A549 (cell line): Measurements from ENCODE around the gene MGAT5. TPM values are rescaled to one million over a fixed set of nuclear protein-coding genes. Genes with fewer than 3 reads are reported as not detected.
A peak's percentile ranks its signal among the peaks of the same experiment; 100 is the strongest.

ENCODE experiments used
- ATAC-seq, 2 experiments: fragments of 200-7000 bp in 1 of 2; fragments of >200 bp in 1 of 2; cut with Nextera tagmentation in 1 of 2; cut with Tn5 transposase in 1 of 2; 3 replicates each; pipeline versions ENCODE4 v1.8.0 to v1.9.1; 2018 to 2020; ENCODE audit warnings: mild to moderate bottlenecking in 1 of 2, moderate library complexity in 1 of 2
- CTCF ChIA-PET: fragments of 300-600 bp; sonication (Branson Sonifier 250); formaldehyde crosslinking; extraction: SDS; loops from one replicate; lab custom pipeline; 2021; ENCODE audit warnings: antibody characterized with exemption, inconsistent platforms; lab: Yijun Ruan, JAX
- POLR2A ChIA-PET: fragments of 350-600 bp; formaldehyde crosslinking; extraction: SDS; loops from one replicate; lab custom pipeline; 2021; ENCODE audit warnings: antibody characterized with exemption, inconsistent platforms; lab: Yijun Ruan, JAX
- DNase-seq, 2 experiments: peaks; one replicate each; pipeline versions ENCODE4 v3.0.0 to v3.0.0-alpha.2; 2011 to 2016; ENCODE audit warnings: low read depth in 1 of 2, low spot score in 1 of 2
- FAIRE-seq: peaks from 2 replicates; lab custom pipeline; 2011; peaks lifted over from hg19 to GRCh38; lab: Jason Lieb, UNC
- H3K27ac ChIP-seq, 2 experiments: fragments of >200 bp; sonication (Bioruptor Twin); formaldehyde crosslinking; 3 replicates each; pipeline ENCODE4 v1.5.1; 2016 to 2017
- H3K4me1 ChIP-seq: fragments of >200 bp; sonication (Bioruptor Twin); formaldehyde crosslinking; 3 replicates; pipeline ENCODE4 v1.6.1; 2016
- H3K4me2 ChIP-seq: fragments of >200 bp; sonication (Bioruptor Twin); formaldehyde crosslinking; 3 replicates; pipeline ENCODE4 v1.6.1; 2016
- H3K4me3 ChIP-seq: fragments of >200 bp; sonication (Bioruptor Twin); formaldehyde crosslinking; 3 replicates; pipeline ENCODE4 v1.5.1; 2016
- H3K9me3 ChIP-seq: fragments of >200 bp; sonication (Bioruptor Twin); formaldehyde crosslinking; 3 replicates; pipeline ENCODE4 v1.6.1; 2016
- CEBPB ChIP-seq, 2 experiments: fragments of >200 bp in 1 of 2; sonication (Bioruptor Twin) in 1 of 2; formaldehyde crosslinking in 1 of 2; IDR thresholded peaks; 2 replicates each; pipeline ENCODE4 v1.6.1; 2012 to 2016
- CHD4 ChIP-seq: fragments of 200-600 bp; sonication (generic); IDR thresholded peaks from 2 replicates; pipeline ENCODE4 v1.6.1; 2016; ENCODE audit warnings: antibody characterized with exemption, mild to moderate bottlenecking, borderline replicate concordance
- EHF ChIP-seq: fragments of 250-450 bp; sonication (Bioruptor Pico); IDR thresholded peaks from 2 replicates; pipeline ENCODE4 v1.5.0; 2020; ENCODE audit warnings: mild to moderate bottlenecking
- EP300 ChIP-seq, 2 experiments: fragments of >200 bp; sonication (Bioruptor Twin); formaldehyde crosslinking; IDR thresholded peaks; 2 replicates in 1 of 2; 3 replicates in 1 of 2; pipeline ENCODE4 v1.6.1; 2016 to 2017
- FOSL2 ChIP-seq, 2 experiments: fragments of 450-650 bp in 1 of 2; fragments of >200 bp in 1 of 2; sonication (Bioruptor Twin) in 1 of 2; formaldehyde crosslinking; IDR thresholded peaks; 2 replicates each; pipeline versions ENCODE4 v1.5.0 to v1.6.1; 2016 to 2020; ENCODE audit warnings: mild to moderate bottlenecking in 1 of 2, moderate library complexity in 1 of 2
- FOXS1 ChIP-seq: fragments of 250-450 bp; sonication (Bioruptor Pico); IDR thresholded peaks from 2 replicates; pipeline ENCODE4 v1.5.0; 2020; ENCODE audit warnings: mild to moderate bottlenecking, moderate library complexity
- HEYL ChIP-seq: fragments of 250-450 bp; sonication (Bioruptor Pico); IDR thresholded peaks from 2 replicates; pipeline ENCODE4 v1.8.0; 2021; ENCODE audit warnings: mild to moderate bottlenecking, moderate library complexity
- HOXB5 ChIP-seq: fragments of 250-450 bp; sonication (Bioruptor Pico); IDR thresholded peaks from 2 replicates; pipeline ENCODE4 v1.5.0; 2020; ENCODE audit warnings: mild to moderate bottlenecking, moderate library complexity
- JUN ChIP-seq, 2 experiments: fragments of >200 bp; sonication (Bioruptor Twin); formaldehyde crosslinking; IDR thresholded peaks; 2 replicates in 1 of 2; 3 replicates in 1 of 2; pipeline ENCODE4 v1.6.1; 2016 to 2017
- MYC ChIP-seq: IDR thresholded peaks from 2 replicates; pipeline ENCODE4 v1.6.1; 2012; ENCODE audit warnings: mild to moderate bottlenecking, inconsistent platforms, low read length, improper control_type of control experiment, borderline replicate concordance
- NPAS2 ChIP-seq: fragments of 250-450 bp; sonication (Bioruptor Pico); IDR thresholded peaks from 2 replicates; pipeline ENCODE4 v1.8.0; 2022; ENCODE audit warnings: mild to moderate bottlenecking, moderate library complexity, borderline replicate concordance
- RFX5 ChIP-seq: fragments of 450-650 bp; IDR thresholded peaks from 2 replicates; pipeline ENCODE4 v1.7.1; 2014; ENCODE audit warnings: antibody characterized with exemption, mild to moderate bottlenecking, moderate library complexity
- RNF2 ChIP-seq: fragments of 200-600 bp; sonication (generic); IDR thresholded peaks from 2 replicates; pipeline ENCODE4 v1.6.1; 2016; ENCODE audit warnings: low read depth, mild to moderate bottlenecking, antibody characterized with exemption, moderate library complexity, borderline replicate concordance
- SMC3 ChIP-seq: fragments of >200 bp; sonication (Bioruptor Twin); formaldehyde crosslinking; IDR thresholded peaks from 3 replicates; pipeline ENCODE4 v1.6.1; 2018; ENCODE audit warnings: inconsistent platforms
- TFCP2L1 ChIP-seq: fragments of 250-450 bp; sonication (Bioruptor Pico); IDR thresholded peaks from 2 replicates; pipeline ENCODE4 v1.5.0; 2021; ENCODE audit warnings: mild to moderate bottlenecking
- ZFP36 ChIP-seq: fragments of 450-650 bp; IDR thresholded peaks from 2 replicates; pipeline ENCODE4 v1.6.1; 2014; ENCODE audit warnings: borderline replicate concordance; ENCODE audit not compliant: partially characterized antibody
- ZSCAN20 ChIP-seq: fragments of 250-450 bp; sonication (Bioruptor Pico); IDR thresholded peaks from 2 replicates; pipeline ENCODE4 v1.8.0; 2022; ENCODE audit warnings: mild to moderate bottlenecking, moderate library complexity
- WGBS: methylation state at CpG from one replicate; pipeline ENCODE4 v1.1.6; 2017; ENCODE audit errors: missing lambda C conversion rate; 5-methylcytosine and 5-hydroxymethylcytosine counted together
- polyA plus RNA-seq, 4 experiments: library from polyadenylated mRNA; depleted of rRNA in 3 of 4; stranded (reverse); fragments of >200 nt; fragmentation: RNase III in 1 of 4; extraction: RNeasy Plus Mini Kit Qiagen cat#74134 plus additional on column Dnase treatment in 1 of 4; gene quantifications; 2 replicates in 3 of 4; 3 replicates in 1 of 4; pipeline ENCODE4 v1.2.3, GENCODE V29; 2011 to 2017
- TF ChIP-seq, protein P1 (sequence below): fragments of 250-450 bp; sonication (Bioruptor Pico); IDR thresholded peaks from 2 replicates; pipeline ENCODE4 v1.5.0; 2020; ENCODE audit warnings: low read depth, mild to moderate bottlenecking, moderate library complexity
- TF ChIP-seq, protein P2 (sequence below): fragments of 250-450 bp; sonication (Bioruptor Pico); IDR thresholded peaks from 2 replicates; pipeline ENCODE4 v1.5.0; 2021; ENCODE audit warnings: mild to moderate bottlenecking, moderate library complexity, borderline replicate concordance
- TF ChIP-seq, protein P3 (sequence below): fragments of 200-600 bp; sonication (generic); IDR thresholded peaks from 2 replicates; pipeline ENCODE4 v1.6.1; 2016; ENCODE audit warnings: antibody characterized with exemption, mild to moderate bottlenecking, moderate library complexity
- TF ChIP-seq, protein P4 (sequence below): IDR thresholded peaks from 2 replicates; pipeline ENCODE4 v1.6.1; 2012
- TF ChIP-seq, protein P5 (sequence below): fragments of >200 bp; sonication (Bioruptor Twin); formaldehyde crosslinking; IDR thresholded peaks from 2 replicates; pipeline ENCODE4 v1.6.1; 2016

Gene MGAT5
- polyA plus RNA-seq, 2 of the 4 experiments (the other 2 are of a cell fraction), result 13.2 to 17.1 TPM

DNA sequence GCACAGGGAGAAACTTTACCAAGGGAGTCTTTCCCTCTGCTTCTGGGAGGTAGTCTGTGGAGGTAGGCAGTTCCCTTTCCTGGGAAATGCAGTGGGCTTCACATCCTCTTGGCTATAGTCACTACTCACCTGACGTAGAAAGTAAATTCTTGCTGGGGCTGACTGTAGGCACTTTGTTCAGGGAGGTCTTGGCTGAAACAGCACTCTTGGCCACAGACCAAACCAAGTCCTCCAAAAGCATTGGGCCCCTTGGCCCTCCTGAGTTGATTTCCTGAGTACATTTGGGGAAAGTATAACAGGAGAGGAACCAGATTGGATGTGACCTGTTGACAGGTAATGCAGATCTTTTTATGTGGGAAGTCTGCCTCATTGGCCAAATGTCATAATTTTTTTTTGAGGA lies 108.9 kb downstream of the MGAT5 start:
- no peak for DNase-seq

DNA sequence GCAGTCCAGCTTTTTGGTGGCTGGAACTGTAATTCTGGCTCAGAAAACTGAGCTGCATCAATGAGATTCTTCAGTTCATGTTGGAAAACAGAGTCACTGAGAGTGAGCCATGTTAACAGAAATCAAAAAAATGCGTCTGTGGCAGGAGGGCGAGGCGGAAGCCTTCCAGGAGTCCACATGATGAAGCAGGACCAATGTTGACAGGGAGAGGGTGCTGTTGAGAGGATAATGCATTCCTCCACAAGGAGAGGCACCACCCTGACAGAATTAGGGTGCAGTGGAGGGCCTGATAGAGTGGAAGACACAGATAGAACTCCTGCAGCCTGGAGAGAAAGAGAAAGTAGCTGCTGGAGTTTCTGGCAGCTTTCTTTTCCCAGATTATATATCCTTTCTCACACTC lies 111.5 kb downstream of the MGAT5 start:
- ATAC-seq (peak; percentile 43 to 76; a peak in 3 of 6 replicates), DNase-seq (peak; percentile 7 to 20), FAIRE-seq (no peak)
- ChIA-PET POLR2A (no interaction called here), CTCF (interaction anchor here (1.0 kb wide), 1 partner anchor 247 kb away, joined by 3 read pairs; no protein-coding TSS in a partner anchor)
- H3K4me3 ChIP-seq, result no peak overlapping the region
- no peaks in the 10 kb centered on the region for H3K9me3 ChIP-seq
- 93% methylated on average over 3 of the region's 3 CpGs for WGBS
- H3K4me2 ChIP-seq, result no peak overlapping the region
- no peak for TF ChIP-seq NPAS2 (CRISPR knock-in tag)
- no peaks in the 10 kb centered on the region for H3K4me1 ChIP-seq
- H3K27ac ChIP-seq, result no peak overlapping the region

More for the DNA sequence above, 108.9 kb downstream of the MGAT5 start:
- FAIRE-seq, result no peak
- WGBS, result 71% methylated on average over 1 of the region's 1 CpG
- TF ChIP-seq FOSL2 (IDR thresholded peaks at IDR 0.05) (no peak), FOSL2 (CRISPR knock-in tag; IDR thresholded peaks at IDR 0.05) (no peak), FOXS1 (no peak), SMC3 (no peak)
- ChIA-PET CTCF (no interaction called here), POLR2A (no interaction called here)
- Histone ChIP-seq H3K4me3 (no peak overlapping the region), H3K4me2 (no peak overlapping the region), H3K4me1 (no peaks in the 10 kb centered on the region), H3K27ac (no peak overlapping the region), H3K9me3 (no peaks in the 10 kb centered on the region)
- no peak for ATAC-seq

DNA sequence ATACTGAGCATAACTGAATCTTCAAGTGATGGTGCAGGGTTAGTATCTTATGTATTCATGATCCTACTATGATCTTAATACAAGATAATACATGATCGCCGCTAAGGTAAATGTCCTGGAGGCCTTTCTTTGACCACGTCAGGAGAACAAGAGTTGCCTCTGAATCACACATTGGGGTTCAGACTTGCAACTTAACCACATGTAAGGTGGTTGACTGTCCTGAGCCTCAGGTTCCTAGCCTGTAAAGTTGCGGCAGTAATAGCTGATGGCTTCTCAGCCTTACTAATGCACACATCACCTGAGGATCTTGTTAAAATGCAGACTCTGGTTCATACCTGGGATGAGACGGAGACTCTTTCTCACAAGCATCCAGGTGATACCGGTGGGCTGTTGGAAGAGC lies 112.5 kb downstream of the MGAT5 start:
- no peak for DNase-seq
- POLR2A ChIA-PET, result no interaction called here
- TF ChIP-seq CEBPB (IDR thresholded peaks at IDR 0.05), result no peak
- no peak for TF ChIP-seq MYC
- no peak for TF ChIP-seq ZSCAN20
- TF ChIP-seq, protein P1, sequence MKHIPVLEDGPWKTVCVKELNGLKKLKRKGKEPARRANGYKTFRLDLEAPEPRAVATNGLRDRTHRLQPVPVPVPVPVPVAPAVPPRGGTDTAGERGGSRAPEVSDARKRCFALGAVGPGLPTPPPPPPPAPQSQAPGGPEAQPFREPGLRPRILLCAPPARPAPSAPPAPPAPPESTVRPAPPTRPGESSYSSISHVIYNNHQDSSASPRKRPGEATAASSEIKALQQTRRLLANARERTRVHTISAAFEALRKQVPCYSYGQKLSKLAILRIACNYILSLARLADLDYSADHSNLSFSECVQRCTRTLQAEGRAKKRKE (CRISPR knock-in tag), result no peak
- TF ChIP-seq RNF2, result no peak
- TF ChIP-seq, protein P2, sequence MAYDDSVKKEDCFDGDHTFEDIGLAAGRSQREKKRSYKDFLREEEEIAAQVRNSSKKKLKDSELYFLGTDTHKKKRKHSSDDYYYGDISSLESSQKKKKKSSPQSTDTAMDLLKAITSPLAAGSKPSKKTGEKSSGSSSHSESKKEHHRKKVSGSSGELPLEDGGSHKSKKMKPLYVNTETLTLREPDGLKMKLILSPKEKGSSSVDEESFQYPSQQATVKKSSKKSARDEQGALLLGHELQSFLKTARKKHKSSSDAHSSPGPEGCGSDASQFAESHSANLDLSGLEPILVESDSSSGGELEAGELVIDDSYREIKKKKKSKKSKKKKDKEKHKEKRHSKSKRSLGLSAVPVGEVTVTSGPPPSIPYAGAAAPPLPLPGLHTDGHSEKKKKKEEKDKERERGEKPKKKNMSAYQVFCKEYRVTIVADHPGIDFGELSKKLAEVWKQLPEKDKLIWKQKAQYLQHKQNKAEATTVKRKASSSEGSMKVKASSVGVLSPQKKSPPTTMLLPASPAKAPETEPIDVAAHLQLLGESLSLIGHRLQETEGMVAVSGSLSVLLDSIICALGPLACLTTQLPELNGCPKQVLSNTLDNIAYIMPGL (CRISPR knock-in tag), result no peak
- no peak for TF ChIP-seq JUN (IDR thresholded peaks at IDR 0.05)
- no peak for TF ChIP-seq RFX5
- no peak for TF ChIP-seq ZFP36
- no peak for TF ChIP-seq EP300 (IDR thresholded peaks at IDR 0.05)
- TF ChIP-seq, protein P3, sequence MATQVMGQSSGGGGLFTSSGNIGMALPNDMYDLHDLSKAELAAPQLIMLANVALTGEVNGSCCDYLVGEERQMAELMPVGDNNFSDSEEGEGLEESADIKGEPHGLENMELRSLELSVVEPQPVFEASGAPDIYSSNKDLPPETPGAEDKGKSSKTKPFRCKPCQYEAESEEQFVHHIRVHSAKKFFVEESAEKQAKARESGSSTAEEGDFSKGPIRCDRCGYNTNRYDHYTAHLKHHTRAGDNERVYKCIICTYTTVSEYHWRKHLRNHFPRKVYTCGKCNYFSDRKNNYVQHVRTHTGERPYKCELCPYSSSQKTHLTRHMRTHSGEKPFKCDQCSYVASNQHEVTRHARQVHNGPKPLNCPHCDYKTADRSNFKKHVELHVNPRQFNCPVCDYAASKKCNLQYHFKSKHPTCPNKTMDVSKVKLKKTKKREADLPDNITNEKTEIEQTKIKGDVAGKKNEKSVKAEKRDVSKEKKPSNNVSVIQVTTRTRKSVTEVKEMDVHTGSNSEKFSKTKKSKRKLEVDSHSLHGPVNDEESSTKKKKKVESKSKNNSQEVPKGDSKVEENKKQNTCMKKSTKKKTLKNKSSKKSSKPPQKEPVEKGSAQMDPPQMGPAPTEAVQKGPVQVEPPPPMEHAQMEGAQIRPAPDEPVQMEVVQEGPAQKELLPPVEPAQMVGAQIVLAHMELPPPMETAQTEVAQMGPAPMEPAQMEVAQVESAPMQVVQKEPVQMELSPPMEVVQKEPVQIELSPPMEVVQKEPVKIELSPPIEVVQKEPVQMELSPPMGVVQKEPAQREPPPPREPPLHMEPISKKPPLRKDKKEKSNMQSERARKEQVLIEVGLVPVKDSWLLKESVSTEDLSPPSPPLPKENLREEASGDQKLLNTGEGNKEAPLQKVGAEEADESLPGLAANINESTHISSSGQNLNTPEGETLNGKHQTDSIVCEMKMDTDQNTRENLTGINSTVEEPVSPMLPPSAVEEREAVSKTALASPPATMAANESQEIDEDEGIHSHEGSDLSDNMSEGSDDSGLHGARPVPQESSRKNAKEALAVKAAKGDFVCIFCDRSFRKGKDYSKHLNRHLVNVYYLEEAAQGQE, result no peak
- TF ChIP-seq, protein P4, sequence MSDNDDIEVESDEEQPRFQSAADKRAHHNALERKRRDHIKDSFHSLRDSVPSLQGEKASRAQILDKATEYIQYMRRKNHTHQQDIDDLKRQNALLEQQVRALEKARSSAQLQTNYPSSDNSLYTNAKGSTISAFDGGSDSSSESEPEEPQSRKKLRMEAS, result no peak
- TF ChIP-seq EHF (CRISPR knock-in tag), result no peak
- TF ChIP-seq CHD4, result no peak
- TF ChIP-seq NPAS2 (CRISPR knock-in tag), result no peak
- no peak for TF ChIP-seq HEYL
- no peak for TF ChIP-seq FOXS1
- no peak for TF ChIP-seq TFCP2L1 (CRISPR knock-in tag)
- TF ChIP-seq HOXB5, result no peak
- TF ChIP-seq, protein P5, sequence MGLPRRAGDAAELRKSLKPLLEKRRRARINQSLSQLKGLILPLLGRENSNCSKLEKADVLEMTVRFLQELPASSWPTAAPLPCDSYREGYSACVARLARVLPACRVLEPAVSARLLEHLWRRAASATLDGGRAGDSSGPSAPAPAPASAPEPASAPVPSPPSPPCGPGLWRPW, result no peak
- Histone ChIP-seq H3K4me3 (no peak overlapping the region), H3K4me1 (no peaks in the 10 kb centered on the region), H3K9me3 (no peaks in the 10 kb centered on the region), H3K27ac (no peak overlapping the region), H3K4me2 (no peak overlapping the region)
- CTCF ChIA-PET, result no interaction called here
- no peak for ATAC-seq
- FAIRE-seq, result no peak
- WGBS, result 85% methylated on average over 6 of the region's 6 CpGs
